Measurements from ENCODE around the gene USP32. TPM values are rescaled to one million over a fixed set of nuclear protein-coding genes. Genes with fewer than 3 reads are reported as not detected.
"Not testable (repeated sequence)": the region's sequence is repeated elsewhere in the genome, so short reads cannot be mapped to it uniquely, and the experiment has no call there.

The USP32 gene
- total RNA-seq, 1 donor from 2014 or later: 11.9 TPM

- Histone ChIP-seq H3K36me3 (no peaks in the 10 kb centered on the region), H3K27me3 (no peaks in the 10 kb centered on the region), H3K4me1 (no peaks in the 10 kb centered on the region), H3K4me3 (no peak overlapping the region), H3K9me3 (no peaks in the 10 kb centered on the region), H3K27ac (no peak overlapping the region)
- intact Hi-C loops (cut with DNase I): no loop called here
- TF ChIP-seq CTCF (IDR thresholded peaks at IDR 0.05): no peak
- DNase-seq (ENCODE audit: low spot score in 2 of 2): no peak
Measured at GRCh38 chr17:60426596-60426995, 34.7 kb upstream of the USP32 start.

GRCh38 chr17:60425626-60426025, 33.7 kb upstream of the USP32 start:
- Histone ChIP-seq H3K27ac (no peak overlapping the region), H3K4me3 (no peak overlapping the region), H3K4me1 (no peaks in the 10 kb centered on the region), H3K27me3 (no peaks in the 10 kb centered on the region), H3K36me3 (no peaks in the 10 kb centered on the region), H3K9me3 (no peaks in the 10 kb centered on the region)
- DNase-seq (ENCODE audit: low spot score in 2 of 2): no peak
- TF ChIP-seq CTCF (IDR thresholded peaks at IDR 0.05): no peak
- intact Hi-C loops (cut with DNase I): no loop called here

GRCh38 chr17:60423865-60424264, 31.9 kb upstream of the USP32 start:
- Histone ChIP-seq H3K27me3 (no peaks in the 10 kb centered on the region), H3K4me3 (no peak overlapping the region), H3K4me1 (no peaks in the 10 kb centered on the region), H3K27ac (no peak overlapping the region), H3K9me3 (no peaks in the 10 kb centered on the region), H3K36me3 (no peaks in the 10 kb centered on the region)
- TF ChIP-seq CTCF (IDR thresholded peaks at IDR 0.05): no peak
- DNase-seq (ENCODE audit: low spot score in 2 of 2): peak in 1 of 2 donors; percentile 60
- intact Hi-C loops (cut with DNase I): no loop called here

GRCh38 chr17:60422162-60422665, 30.3 kb upstream of the USP32 start, which contains the start of gene CHCT1:
Gene CHCT1, plus strand, starts transcription at chr17:60422489. Its CDS starts 104 bp downstream, at chr17:60422593.
- intact Hi-C loops (cut with DNase I): no loop called here
- no peaks in the 10 kb centered on the region for H3K9me3 ChIP-seq
- H3K4me3 ChIP-seq: peak within 1 kb of the TSS; percentile 72 to 76
- no peaks in the 10 kb centered on the region for H3K36me3 ChIP-seq
- DNase-seq (ENCODE audit: low spot score in 2 of 2): peak in 1 of 2 donors; percentile 52
- H3K27me3 ChIP-seq: no peaks in the 10 kb centered on the region
- TF ChIP-seq CTCF (IDR thresholded peaks at IDR 0.05): no peak
- no peak within 1 kb of the TSS for H3K27ac ChIP-seq
- no peaks in the 10 kb centered on the region for H3K4me1 ChIP-seq

- intact Hi-C loops (cut with DNase I): loop anchor here (1.0 kb wide), 1 partner anchor 14 kb away; no protein-coding TSS in a partner anchor
- Histone ChIP-seq H3K27me3 (no peaks in the 10 kb centered on the region), H3K4me1 (no peaks in the 10 kb centered on the region), H3K36me3 (no peaks in the 10 kb centered on the region), H3K27ac (no peak overlapping the region), H3K9me3 (no peaks in the 10 kb centered on the region), H3K4me3 (peak overlapping the region; percentile 72 to 76)
- DNase-seq (ENCODE audit: low spot score in 2 of 2): peak; percentile 27 to 83
- peak; percentile 90 to 98 (median 95) for TF ChIP-seq CTCF (IDR thresholded peaks at IDR 0.05)
Measured at GRCh38 chr17:60421273-60422161, 29.6 kb upstream of the USP32 start.

GRCh38 chr17:60419875-60420274, 27.9 kb upstream of the USP32 start:
- H3K27ac ChIP-seq; intact Hi-C loops (cut with DNase I); H3K4me1 ChIP-seq; DNase-seq (ENCODE audit: low spot score in 2 of 2); H3K9me3 ChIP-seq; H3K4me3 ChIP-seq; H3K27me3 ChIP-seq; H3K36me3 ChIP-seq: not testable (repeated sequence)

- H3K9me3 ChIP-seq; H3K36me3 ChIP-seq; intact Hi-C loops (cut with DNase I); H3K27me3 ChIP-seq; H3K27ac ChIP-seq; H3K4me1 ChIP-seq; DNase-seq (ENCODE audit: low spot score in 2 of 2); H3K4me3 ChIP-seq: not testable (repeated sequence)
Measured at GRCh38 chr17:60419003-60419402, 27.1 kb upstream of the USP32 start.

Data from ascending aorta (tissue), 2 donors.